Measurements from ENCODE around the gene ZMYND12. TPM values are rescaled to one million over a fixed set of nuclear protein-coding genes. Genes with fewer than 3 reads are reported as not detected.
A peak's percentile ranks its signal among the peaks of the same experiment; 100 is the strongest.

Gene ZMYND12
- total RNA-seq, 4 donors from 2014 or later = 0.19 to 0.79 TPM; not detected in 2

DNA sequence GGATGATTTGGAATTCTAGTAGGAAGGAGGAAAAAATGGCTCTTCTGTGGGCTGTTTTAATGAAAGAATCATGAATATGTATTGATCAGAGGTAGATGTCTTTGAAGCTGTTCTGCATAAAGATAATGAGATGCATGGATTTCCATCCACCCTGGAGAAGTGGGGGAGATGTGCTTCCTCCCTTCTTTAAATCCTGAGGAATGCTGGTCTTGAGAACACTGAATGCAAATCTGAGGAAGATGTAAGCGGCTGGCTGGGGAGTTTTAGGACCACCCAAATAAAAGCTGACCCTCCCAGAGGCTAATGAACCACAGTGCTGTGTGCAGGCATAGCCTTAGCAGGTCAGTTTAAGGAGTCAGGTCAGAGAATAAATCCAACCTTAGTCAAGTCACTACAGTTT, 37.3 kb downstream of the ZMYND12 start:
- no peak for DNase-seq
- no peaks in the 10 kb centered on the region for H3K9me3 ChIP-seq
- no peak for TF ChIP-seq POLR2A (IDR thresholded peaks at IDR 0.05)
- TF ChIP-seq, protein P1, sequence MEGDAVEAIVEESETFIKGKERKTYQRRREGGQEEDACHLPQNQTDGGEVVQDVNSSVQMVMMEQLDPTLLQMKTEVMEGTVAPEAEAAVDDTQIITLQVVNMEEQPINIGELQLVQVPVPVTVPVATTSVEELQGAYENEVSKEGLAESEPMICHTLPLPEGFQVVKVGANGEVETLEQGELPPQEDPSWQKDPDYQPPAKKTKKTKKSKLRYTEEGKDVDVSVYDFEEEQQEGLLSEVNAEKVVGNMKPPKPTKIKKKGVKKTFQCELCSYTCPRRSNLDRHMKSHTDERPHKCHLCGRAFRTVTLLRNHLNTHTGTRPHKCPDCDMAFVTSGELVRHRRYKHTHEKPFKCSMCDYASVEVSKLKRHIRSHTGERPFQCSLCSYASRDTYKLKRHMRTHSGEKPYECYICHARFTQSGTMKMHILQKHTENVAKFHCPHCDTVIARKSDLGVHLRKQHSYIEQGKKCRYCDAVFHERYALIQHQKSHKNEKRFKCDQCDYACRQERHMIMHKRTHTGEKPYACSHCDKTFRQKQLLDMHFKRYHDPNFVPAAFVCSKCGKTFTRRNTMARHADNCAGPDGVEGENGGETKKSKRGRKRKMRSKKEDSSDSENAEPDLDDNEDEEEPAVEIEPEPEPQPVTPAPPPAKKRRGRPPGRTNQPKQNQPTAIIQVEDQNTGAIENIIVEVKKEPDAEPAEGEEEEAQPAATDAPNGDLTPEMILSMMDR (IDR thresholded peaks at IDR 0.05) = no peak
- H3K4me1 ChIP-seq = peaks cover 0 to 21% (median 4%) of the 10 kb centered on the region in 3 donors
- H3K4me3 ChIP-seq = no peak overlapping the region
- H3K27ac ChIP-seq = no peak overlapping the region
- H3K36me3 ChIP-seq = no peaks in the 10 kb centered on the region
- intact Hi-C loops (cut with DNase I) = no loop called here
- peaks cover 0 to 5% (median 0%) of the 10 kb centered on the region in 4 donors for H3K27me3 ChIP-seq
- 78 to 88% methylated on average over 1 of the region's 1 CpG for WGBS, 2 donors

DNA sequence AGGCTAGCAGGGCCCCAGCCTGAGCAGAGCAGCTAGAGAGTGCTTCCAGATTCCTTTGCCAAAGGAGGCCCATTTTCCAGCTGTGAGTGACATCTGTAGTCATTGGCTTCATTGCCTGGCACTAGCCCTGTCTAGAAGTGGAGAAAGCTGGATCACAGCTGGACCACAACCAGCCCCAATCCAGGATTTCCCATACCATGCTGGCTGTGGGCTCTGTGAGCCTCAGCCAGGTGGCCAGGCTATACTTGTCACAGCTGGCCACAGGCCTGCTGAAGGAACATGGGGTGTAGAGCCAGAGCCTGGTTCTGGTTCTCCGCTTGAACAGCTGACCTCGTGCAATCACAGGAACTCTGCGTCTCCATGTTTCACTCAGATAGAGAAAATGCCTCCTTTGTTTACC, 38.7 kb downstream of the ZMYND12 start:
- Histone ChIP-seq H3K4me3 (no peak overlapping the region), H3K36me3 (no peaks in the 10 kb centered on the region), H3K27ac (no peak overlapping the region), H3K4me1 (peaks cover 0 to 21% (median 4%) of the 10 kb centered on the region in 3 donors), H3K27me3 (peaks cover 0 to 5% (median 0%) of the 10 kb centered on the region in 4 donors), H3K9me3 (no peaks in the 10 kb centered on the region)
- intact Hi-C loops (cut with DNase I) = no loop called here
- TF ChIP-seq, protein P1 (IDR thresholded peaks at IDR 0.05) = no peak
- TF ChIP-seq POLR2A (IDR thresholded peaks at IDR 0.05) = no peak
- DNase-seq = no peak
- WGBS, 2 donors = 38 to 59% methylated on average over 3 of the region's 3 CpGs

DNA sequence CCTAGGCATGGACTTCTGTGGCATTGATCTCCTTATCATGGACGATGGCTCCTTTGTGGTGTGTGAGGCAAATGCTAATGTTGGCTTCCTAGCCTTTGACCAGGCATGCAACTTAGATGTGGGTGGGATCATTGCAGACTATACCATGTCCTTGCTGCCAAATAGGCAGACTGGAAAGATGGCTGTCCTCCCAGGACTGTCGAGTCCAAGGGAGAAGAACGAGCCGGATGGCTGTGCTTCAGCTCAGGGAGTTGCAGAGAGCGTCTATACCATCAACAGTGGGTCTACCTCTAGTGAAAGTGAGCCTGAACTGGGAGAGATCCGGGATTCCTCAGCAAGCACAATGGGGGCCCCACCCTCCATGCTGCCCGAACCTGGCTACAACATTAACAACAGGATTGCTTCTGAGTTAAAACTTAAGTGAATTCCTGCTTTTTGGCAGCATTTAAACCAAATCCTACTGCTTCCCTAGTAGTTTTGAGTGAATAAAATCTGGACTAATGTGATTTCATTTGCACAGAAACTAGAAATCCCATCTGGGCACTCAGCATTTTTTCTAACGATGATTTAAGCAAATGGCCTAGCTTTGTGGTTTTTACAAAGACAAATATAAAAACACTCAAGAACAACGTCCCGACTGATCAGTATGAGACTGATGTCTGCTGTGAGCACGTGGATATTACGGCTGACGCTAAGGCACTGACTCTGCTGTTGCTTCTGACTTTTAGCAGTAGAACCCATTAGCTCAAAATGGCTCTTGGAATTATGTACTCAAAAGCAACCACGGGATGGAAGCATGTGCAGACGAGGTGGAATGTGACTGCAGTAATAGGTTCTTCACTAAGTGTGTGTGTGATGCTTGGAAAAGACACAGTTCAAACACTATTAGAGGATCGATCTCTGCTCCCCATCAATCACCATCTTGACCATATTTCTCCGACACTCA, 41.0 kb downstream of the ZMYND12 start:
- H3K36me3 ChIP-seq = no peaks in the 10 kb centered on the region

DNA sequence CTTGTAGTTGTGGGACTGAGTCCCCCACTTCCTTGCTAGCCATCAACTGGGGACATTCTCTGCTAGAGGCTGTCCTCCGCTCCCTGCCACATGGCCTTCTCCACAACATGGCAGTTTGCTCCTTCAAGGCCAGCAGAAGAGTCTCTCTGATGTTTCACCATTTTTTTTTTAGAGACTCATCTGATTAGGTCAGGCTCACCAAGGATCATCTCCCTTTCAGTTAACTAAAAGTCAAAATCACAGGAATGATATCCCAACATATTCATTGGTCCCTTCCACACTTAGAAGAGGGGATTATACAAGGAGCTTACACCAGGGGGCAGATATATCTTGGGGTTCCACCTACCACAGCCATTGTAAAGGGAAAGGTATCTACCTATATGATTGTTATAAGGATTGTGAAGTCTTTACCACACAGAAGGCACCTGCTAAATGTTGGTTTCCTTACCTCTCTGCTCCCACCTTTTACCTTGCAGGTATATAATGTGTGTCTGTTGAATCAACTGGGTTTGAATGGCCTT, 51.9 kb downstream of the ZMYND12 start:
- Histone ChIP-seq H3K4me3 (no peak overlapping the region), H3K27ac (no peak overlapping the region), H3K36me3 (no peaks in the 10 kb centered on the region), H3K9me3 (no peaks in the 10 kb centered on the region), H3K27me3 (no peaks in the 10 kb centered on the region), H3K4me1 (no peaks in the 10 kb centered on the region)
- no peak for DNase-seq
- intact Hi-C loops (cut with DNase I) = no loop called here
- TF ChIP-seq, protein P1 (IDR thresholded peaks at IDR 0.05) = peak in 2 of 6 experiments; percentile 6 to 16
- no peak for TF ChIP-seq POLR2A (IDR thresholded peaks at IDR 0.05)
- WGBS, 2 donors = 100% methylated on average over 1 of the region's 1 CpG

More for the DNA sequence above, 41.0 kb downstream of the ZMYND12 start:
- Histone ChIP-seq H3K9me3 (no peaks in the 10 kb centered on the region), H3K27ac (no peak overlapping the region), H3K4me1 (peaks cover 0 to 6% (median 0%) of the 10 kb centered on the region in 3 donors), H3K27me3 (no peaks in the 10 kb centered on the region), H3K4me3 (no peak overlapping the region)
- TF ChIP-seq, protein P1 (IDR thresholded peaks at IDR 0.05) = no peak
- no peak for TF ChIP-seq POLR2A (IDR thresholded peaks at IDR 0.05)
- 78 to 83% methylated on average over 13 to 14 of the region's 17 CpGs for WGBS, 2 donors
- no peak for DNase-seq
- intact Hi-C loops (cut with DNase I) = no loop called here

Data from esophagus squamous epithelium (tissue), 5 donors.